OCI-LY1 (cell line): ENCODE data around the gene NBEA.

Experiments used
- EZH2 ChIP-seq: fragments of 200-600 bp; sonication (generic), shearing (Covaris generic); IDR thresholded peaks from 2 replicates; pipeline ENCODE4 v1.8.0; 2017; ENCODE audit warnings: borderline replicate concordance, mixed run types, mild to moderate bottlenecking, antibody characterized with exemption, low read length, moderate library complexity, mixed read lengths
- TF ChIP-seq, protein P1 (sequence below): fragments of 200-600 bp; sonication (generic), shearing (Covaris generic); IDR thresholded peaks from 2 replicates; pipeline ENCODE4 v1.5.1; 2017; ENCODE audit warnings: mild to moderate bottlenecking, antibody characterized with exemption, low read length, moderate library complexity, mixed read lengths

GRCh38 chr13:35005051-35005450, 63.0 kb downstream of the NBEA start:
- TF ChIP-seq, protein P1, sequence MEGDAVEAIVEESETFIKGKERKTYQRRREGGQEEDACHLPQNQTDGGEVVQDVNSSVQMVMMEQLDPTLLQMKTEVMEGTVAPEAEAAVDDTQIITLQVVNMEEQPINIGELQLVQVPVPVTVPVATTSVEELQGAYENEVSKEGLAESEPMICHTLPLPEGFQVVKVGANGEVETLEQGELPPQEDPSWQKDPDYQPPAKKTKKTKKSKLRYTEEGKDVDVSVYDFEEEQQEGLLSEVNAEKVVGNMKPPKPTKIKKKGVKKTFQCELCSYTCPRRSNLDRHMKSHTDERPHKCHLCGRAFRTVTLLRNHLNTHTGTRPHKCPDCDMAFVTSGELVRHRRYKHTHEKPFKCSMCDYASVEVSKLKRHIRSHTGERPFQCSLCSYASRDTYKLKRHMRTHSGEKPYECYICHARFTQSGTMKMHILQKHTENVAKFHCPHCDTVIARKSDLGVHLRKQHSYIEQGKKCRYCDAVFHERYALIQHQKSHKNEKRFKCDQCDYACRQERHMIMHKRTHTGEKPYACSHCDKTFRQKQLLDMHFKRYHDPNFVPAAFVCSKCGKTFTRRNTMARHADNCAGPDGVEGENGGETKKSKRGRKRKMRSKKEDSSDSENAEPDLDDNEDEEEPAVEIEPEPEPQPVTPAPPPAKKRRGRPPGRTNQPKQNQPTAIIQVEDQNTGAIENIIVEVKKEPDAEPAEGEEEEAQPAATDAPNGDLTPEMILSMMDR: no peak
- no peak for TF ChIP-seq EZH2
